Gastroesophageal sphincter (tissue), 4 donors: ENCODE results near the gene SYNGR4. TPM values are rescaled to one million over a fixed set of nuclear protein-coding genes. Genes with fewer than 3 reads are reported as not detected.
A peak's percentile ranks its signal among the peaks of the same experiment; 100 is the strongest.

Experiments
- ATAC-seq: fragments of 150-250 bp; one replicate; pipeline ENCODE4 v1.9.1; 2016; ENCODE audit warnings: mild to moderate bottlenecking, moderate library complexity
- H3K27ac ChIP-seq, 4 donors: fragments of 200-600 bp; sonication (generic) in 3 of 4; 1 replicate in 3 of 4; 2 replicates in 1 of 4; pipeline ENCODE4 v1.5.1; 2016 to 2019
- H3K27me3 ChIP-seq: fragments of 200-600 bp; sonication (generic); one replicate; pipeline ENCODE4 v1.5.1; 2019
- H3K36me3 ChIP-seq, 2 donors: fragments of 200-600 bp; sonication (generic); one replicate each; pipeline ENCODE4 v1.5.1; 2019; ENCODE audit warnings: control low read depth in 1 of 2
- H3K4me1 ChIP-seq, 3 donors: fragments of 200-600 bp; sonication (generic); 1 replicate in 2 of 3; 2 replicates in 1 of 3; pipeline ENCODE4 v1.5.1; 2016 to 2019; ENCODE audit warnings: control low read depth in 2 of 3
- H3K4me3 ChIP-seq, 2 donors: fragments of 200-600 bp; sonication (generic); one replicate each; pipeline ENCODE4 v1.5.1; 2019; ENCODE audit warnings: mild to moderate bottlenecking in 1 of 2, moderate library complexity in 1 of 2
- H3K9me3 ChIP-seq, 3 donors: fragments of 200-600 bp; sonication (generic); one replicate each; pipeline ENCODE4 v1.5.1; 2017 to 2019; ENCODE audit warnings: control low read depth in 2 of 3
- EP300 ChIP-seq: sonication (generic); formaldehyde crosslinking; IDR thresholded peaks from one replicate; pipeline ENCODE4 v1.6.1; 2017; ENCODE audit warnings: antibody characterized with exemption, mild to moderate bottlenecking
- POLR2A ChIP-seq, 2 donors: fragments of 450-650 bp; IDR thresholded peaks; one replicate each; pipeline ENCODE4 v1.6.1; 2017; ENCODE audit warnings: antibody characterized with exemption in 2 of 2, mild to moderate bottlenecking in 2 of 2, moderate library complexity in 1 of 2
- POLR2AphosphoS5 ChIP-seq: sonication (generic); formaldehyde crosslinking; IDR thresholded peaks from one replicate; pipeline ENCODE4 v1.6.1; 2017; ENCODE audit warnings: antibody characterized with exemption
- WGBS, 2 donors: methylation state at CpG; one replicate each; pipeline ENCODE4 v1.1.5; 2018; ENCODE audit warnings: low coverage in 1 of 2; 5-methylcytosine and 5-hydroxymethylcytosine counted together
- total RNA-seq, 4 donors: library from RNA; depleted of rRNA; stranded (reverse); fragments of >200 nt; gene quantifications; one replicate each; pipeline ENCODE4 v1.1.0, GENCODE V29; 2016
- TF ChIP-seq, protein P1 (sequence below), 4 experiments: fragments of 200-600 bp in 2 of 4; fragments of 450-650 bp in 2 of 4; sonication (generic) in 1 of 4; IDR thresholded peaks; one replicate each; pipeline ENCODE4 v1.5.1; 2017 to 2019; ENCODE audit warnings: antibody characterized with exemption in 4 of 4, mild to moderate bottlenecking in 2 of 4, moderate library complexity in 2 of 4

SYNGR4 gene
- total RNA-seq, 4 donors from 2014 or later = not detected

DNA sequence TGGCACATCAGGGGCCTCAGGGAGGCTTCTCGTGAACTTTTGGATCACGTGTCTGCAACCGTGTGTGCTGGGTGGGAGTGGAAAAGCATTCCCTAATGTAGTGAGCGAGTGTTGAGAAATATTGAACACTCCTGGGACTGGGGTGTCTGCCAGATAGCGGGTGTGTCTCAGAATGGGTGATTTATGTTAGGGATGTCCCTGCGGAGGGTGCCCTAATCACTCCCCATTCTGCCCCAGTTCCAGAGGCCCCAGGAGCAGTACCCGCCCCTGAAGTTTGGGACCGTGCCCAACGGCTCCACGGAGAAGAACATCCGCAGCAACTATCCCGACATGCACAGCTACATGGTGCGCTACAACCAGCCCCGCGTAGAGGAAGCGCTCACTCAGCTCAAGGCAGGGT, 57.4 kb downstream of the SYNGR4 start:
- peaks cover 28% of the 10 kb centered on the region for H3K27me3 ChIP-seq
- no peak overlapping the region for H3K4me3 ChIP-seq
- WGBS, 2 donors = 58 to 60% methylated on average over 3 to 11 of the region's 16 CpGs
- no peaks in the 10 kb centered on the region for H3K4me1 ChIP-seq
- no peaks in the 10 kb centered on the region for H3K9me3 ChIP-seq
- ATAC-seq = peak; percentile 60
- H3K36me3 ChIP-seq = no peaks in the 10 kb centered on the region
- TF ChIP-seq EP300 (no peak), POLR2AphosphoS5 (no peak), POLR2A (IDR thresholded peaks at IDR 0.05) (no peak)
- TF ChIP-seq, protein P1, sequence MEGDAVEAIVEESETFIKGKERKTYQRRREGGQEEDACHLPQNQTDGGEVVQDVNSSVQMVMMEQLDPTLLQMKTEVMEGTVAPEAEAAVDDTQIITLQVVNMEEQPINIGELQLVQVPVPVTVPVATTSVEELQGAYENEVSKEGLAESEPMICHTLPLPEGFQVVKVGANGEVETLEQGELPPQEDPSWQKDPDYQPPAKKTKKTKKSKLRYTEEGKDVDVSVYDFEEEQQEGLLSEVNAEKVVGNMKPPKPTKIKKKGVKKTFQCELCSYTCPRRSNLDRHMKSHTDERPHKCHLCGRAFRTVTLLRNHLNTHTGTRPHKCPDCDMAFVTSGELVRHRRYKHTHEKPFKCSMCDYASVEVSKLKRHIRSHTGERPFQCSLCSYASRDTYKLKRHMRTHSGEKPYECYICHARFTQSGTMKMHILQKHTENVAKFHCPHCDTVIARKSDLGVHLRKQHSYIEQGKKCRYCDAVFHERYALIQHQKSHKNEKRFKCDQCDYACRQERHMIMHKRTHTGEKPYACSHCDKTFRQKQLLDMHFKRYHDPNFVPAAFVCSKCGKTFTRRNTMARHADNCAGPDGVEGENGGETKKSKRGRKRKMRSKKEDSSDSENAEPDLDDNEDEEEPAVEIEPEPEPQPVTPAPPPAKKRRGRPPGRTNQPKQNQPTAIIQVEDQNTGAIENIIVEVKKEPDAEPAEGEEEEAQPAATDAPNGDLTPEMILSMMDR (IDR thresholded peaks at IDR 0.05) = no peak
- H3K27ac ChIP-seq = no peak overlapping the region

DNA sequence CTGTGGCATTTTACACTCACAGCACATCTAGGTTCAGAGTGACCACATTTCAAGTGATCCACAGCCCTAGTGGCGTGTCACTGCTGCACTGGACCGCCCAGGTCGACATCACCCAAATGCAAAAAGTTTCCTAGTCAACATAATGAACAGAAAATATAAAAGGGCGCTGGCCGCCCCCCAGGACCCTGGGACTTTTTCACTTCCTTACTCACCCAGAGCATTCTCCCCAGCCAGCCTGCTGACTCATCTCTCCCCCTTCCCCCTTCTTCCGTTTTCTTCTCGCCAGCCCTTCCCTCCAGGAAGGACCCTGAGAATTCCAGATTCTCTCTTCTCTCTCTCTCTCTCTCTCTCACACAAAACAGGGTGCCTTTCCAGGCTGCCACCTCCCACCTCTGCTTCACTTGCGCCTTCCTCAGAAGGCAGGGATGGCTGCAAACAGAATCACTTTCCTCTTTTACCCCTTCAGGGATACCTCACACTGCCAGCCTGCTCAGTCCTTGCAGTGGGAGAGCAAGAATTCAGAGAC, 60.6 kb downstream of the SYNGR4 start:
- H3K9me3 ChIP-seq = no peaks in the 10 kb centered on the region
- H3K4me1 ChIP-seq = no peaks in the 10 kb centered on the region
- 26 to 36% methylated on average over 7 to 8 of the region's 8 CpGs for WGBS, 2 donors
- no peak overlapping the region for H3K4me3 ChIP-seq
- H3K27me3 ChIP-seq = no peaks in the 10 kb centered on the region
- ATAC-seq = no peak
- TF ChIP-seq POLR2A (IDR thresholded peaks at IDR 0.05) (no peak), EP300 (no peak), POLR2AphosphoS5 (no peak)
- TF ChIP-seq, protein P1 (IDR thresholded peaks at IDR 0.05) = no peak
- no peak overlapping the region for H3K27ac ChIP-seq
- no peaks in the 10 kb centered on the region for H3K36me3 ChIP-seq

Other genes with a start within 250 kb of the SYNGR4 start
- gene LIG1, start 194.0 kb upstream of the SYNGR4 start, total RNA-seq = 10 to 100 TPM in 1 of 4 donors, 1 to 10 TPM in 3; 2.7 to 12.6 (median 7.1) TPM
- gene ZSWIM9, start 193.7 kb upstream of the SYNGR4 start, total RNA-seq = 1 to 10 TPM; 3.2 to 8.3 (median 5.7) TPM
- gene CARD8, start 108.5 kb upstream of the SYNGR4 start, total RNA-seq = 10 to 100 TPM; 18.7 to 30.4 (median 22.4) TPM
- under 1 TPM in 2 of 4 donors, not detected in 2; 0.27 to 0.64 TPM for gene ZNF114, start 94.3 kb upstream of the SYNGR4 start, total RNA-seq
- 10 to 100 TPM; 36.3 to 74.2 (median 56.5) TPM for gene EMP3, start 38.8 kb upstream of the SYNGR4 start, total RNA-seq
- gene TMEM143, start 427 bp upstream of the SYNGR4 start, total RNA-seq = 10 to 100 TPM in 1 of 4 donors, 1 to 10 TPM in 3; 2.8 to 13.1 (median 6.6) TPM
- gene KDELR1, start 27.2 kb downstream of the SYNGR4 start, total RNA-seq = 10 to 100 TPM; 60.4 to 87.9 (median 70.8) TPM
- under 1 TPM in 3 of 4 donors, not detected in 1; 0.08 to 0.62 (median 0.47) TPM for gene GRIN2D, start 29.3 kb downstream of the SYNGR4 start, total RNA-seq
- gene GRWD1, start 81.6 kb downstream of the SYNGR4 start, total RNA-seq = 10 to 100 TPM; 28.9 to 33.1 (median 32.7) TPM
- gene KCNJ14, start 91.2 kb downstream of the SYNGR4 start, total RNA-seq = under 1 TPM in 3 of 4 donors, not detected in 1; 0.16 to 0.42 (median 0.27) TPM
- gene CYTH2, start 105.0 kb downstream of the SYNGR4 start, total RNA-seq = 10 to 100 TPM; 28.6 to 56.7 (median 47.0) TPM
- 1 to 10 TPM in 1 of 4 donors, under 1 TPM in 3; 0.13 to 1.2 (median 0.30) TPM for gene LMTK3, start 147.5 kb downstream of the SYNGR4 start, total RNA-seq
- 1 to 10 TPM in 2 of 4 donors, under 1 TPM in 1, not detected in 1; 0.93 to 3.9 (median 1.0) TPM for gene SULT2B1, start 187.8 kb downstream of the SYNGR4 start, total RNA-seq
- not detected for gene SPACA4, start 242.4 kb downstream of the SYNGR4 start, total RNA-seq